Putamen (tissue), 1 donor: Measurements from ENCODE around the gene TIMP2.
A peak's percentile ranks its signal among the peaks of the same experiment; 100 is the strongest.
"Not testable (repeated sequence)": the region's sequence is repeated elsewhere in the genome, so short reads cannot be mapped to it uniquely, and the experiment has no call there.

ENCODE experiments used
- DNase-seq: peaks from one replicate; pipeline ENCODE4 v3.0.0-alpha.2; 2016; ENCODE audit warnings: low spot score

Gene TIMP2

GRCh38 chr17:78904371-78904770 is 20.8 kb downstream of the TIMP2 start:
- DNase-seq: no peak

DNA sequence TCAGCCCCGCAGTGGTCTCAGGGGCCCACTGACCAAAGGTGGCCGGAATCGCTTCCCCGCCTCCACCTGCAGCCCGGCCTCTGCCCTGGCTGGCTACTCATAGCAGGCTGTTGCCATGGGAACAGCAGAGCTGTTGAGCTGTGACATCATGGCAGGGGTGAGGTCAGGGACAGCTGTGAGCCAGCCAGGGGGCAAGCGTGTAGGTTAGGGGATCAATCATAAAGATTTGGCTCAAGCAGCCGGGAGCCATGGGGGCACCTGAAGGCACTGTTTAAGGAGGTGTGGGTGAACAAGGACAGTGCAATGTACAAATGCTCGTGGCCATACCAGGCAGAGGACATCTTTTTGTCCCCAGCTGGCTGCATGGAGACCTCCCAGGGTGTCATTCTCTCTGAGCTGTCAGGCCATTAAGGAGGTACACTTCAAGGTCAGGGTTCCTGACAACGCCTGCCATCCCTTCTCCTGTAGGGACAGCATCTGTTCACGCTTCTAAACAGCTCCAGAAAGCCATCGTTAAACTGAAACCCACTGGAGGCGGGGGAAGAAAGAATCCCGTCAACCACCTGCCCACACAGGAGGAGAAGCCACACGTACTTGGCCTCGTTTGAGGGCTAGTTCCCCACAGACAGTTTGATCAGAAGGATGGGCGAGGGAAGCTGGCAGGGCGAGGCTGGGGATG is 21.9 kb downstream of the TIMP2 start, which contains the start of gene CEP295NL:
Gene CEP295NL, minus strand, starts transcription at position 101 of the 679 bp plus-strand sequence. CDS start 1,373 bp downstream, outside the sequence.
- no peak for DNase-seq

GRCh38 chr17:78902231-78902630 is 23.0 kb downstream of the TIMP2 start:
- not testable (repeated sequence) for DNase-seq

DNA sequence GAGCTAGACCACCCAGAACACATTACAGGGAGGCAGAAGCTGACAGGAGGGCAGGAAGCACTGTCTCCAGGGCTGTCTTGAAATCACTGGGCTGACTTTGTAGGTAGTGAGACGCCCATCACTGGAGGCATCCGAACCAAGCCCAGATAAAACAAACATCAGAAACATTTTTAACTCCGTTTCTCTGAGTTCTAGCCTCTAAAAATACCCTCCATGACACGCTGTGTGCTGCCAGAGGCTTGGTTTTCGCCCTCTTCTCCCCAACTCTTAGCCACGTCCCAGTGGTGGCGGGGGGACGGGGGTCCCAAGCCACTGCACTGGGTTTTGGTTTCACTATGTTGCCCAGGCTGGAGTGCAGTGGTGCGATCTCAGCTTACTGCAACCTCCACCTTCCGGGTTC is 23.4 kb downstream of the TIMP2 start:
- DNase-seq: no peak

- no peak for DNase-seq
These were observed 24.4 kb downstream of the TIMP2 start for GRCh38 chr17:78900816-78901215.

DNA sequence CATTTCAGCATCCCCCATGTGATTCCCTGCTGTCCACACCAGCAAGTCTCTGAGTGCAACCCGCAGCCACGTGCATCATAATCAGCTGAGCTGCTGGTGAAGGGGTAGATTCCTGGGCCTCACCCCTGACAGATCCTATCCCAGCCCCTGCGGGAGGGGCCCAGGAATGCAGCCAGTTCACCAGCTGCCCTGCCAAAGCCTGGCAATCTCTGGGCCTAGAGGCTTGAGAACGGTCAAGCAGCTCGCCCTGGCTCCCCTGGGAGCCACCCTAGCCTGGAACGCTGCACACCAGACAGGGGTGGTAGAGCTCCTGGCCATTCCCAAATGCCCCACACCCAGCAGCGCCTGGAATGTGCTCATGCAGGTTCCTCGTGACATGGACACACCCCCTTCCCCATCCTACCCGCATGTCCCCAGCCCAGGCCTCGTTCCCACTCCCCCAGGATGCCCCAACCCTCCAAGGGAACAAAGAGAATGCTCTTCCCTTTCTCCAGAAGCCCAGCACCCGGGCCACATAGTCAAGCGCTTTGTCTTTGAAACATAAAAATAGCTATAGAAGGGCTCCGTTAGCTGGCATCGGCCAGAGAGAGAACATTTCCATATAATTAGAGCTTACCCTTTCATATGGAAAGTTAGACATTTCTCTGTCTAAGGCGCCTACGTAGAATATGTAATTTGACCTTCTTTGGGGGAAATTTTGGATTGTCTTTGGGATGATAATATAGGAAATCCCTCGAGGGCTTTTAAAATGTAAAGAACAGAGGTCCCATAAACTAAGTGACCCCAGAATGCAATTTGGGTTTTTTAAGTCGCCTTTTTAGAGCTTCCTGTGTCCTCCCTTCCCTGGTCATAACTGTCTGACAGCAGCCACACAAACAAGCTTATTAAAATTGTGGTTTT is 25.6 kb downstream of the TIMP2 start:
- peak; percentile 66 for DNase-seq

GRCh38 chr17:78898947-78899346 is 26.2 kb downstream of the TIMP2 start:
- DNase-seq: no peak

DNA sequence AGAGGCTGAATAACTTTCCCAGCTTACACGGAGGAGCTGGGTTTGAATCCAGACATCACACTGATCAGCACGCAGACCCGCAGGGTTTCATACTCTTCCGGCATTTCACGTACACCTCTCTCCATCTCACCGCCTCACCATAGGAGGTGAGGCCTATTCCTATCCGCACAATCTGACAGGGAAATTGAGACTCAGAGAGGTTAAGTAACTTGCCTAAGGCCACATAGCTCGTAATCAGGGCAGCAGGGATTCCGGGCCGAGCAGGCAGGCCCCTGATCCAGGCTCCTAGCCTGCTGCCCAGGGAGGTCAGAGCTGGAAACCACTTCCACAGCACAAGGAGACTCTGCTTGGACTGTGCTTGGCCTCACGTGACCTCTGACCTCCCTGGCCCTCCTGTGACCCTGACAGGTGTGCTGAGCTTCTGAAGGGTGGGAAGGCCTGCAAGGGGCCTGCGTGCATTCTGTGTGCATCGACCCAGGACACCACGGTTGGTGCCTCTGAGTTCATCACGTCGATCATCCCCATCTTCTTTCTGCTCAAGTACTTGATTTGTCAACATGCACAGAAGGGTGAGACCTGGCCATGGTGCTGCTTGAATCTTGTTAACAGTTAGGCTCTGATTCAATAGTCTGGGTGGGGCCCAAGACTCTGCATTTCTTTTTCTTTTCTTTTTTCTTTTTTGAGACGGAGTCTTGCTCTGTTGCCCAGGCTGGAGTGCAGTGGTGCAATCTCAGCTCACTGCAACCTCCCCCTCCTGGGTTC is 26.9 kb downstream of the TIMP2 start:
- no peak for DNase-seq

- no peak for DNase-seq
These were observed 27.5 kb downstream of the TIMP2 start for GRCh38 chr17:78897664-78898047.

GRCh38 chr17:78896834-78897663 is 28.1 kb downstream of the TIMP2 start:
- no peak for DNase-seq

GRCh38 chr17:78896091-78896833 is 28.9 kb downstream of the TIMP2 start:
- peak; percentile 90 for DNase-seq

GRCh38 chr17:78895322-78895721 is 29.9 kb downstream of the TIMP2 start:
- no peak for DNase-seq

DNA sequence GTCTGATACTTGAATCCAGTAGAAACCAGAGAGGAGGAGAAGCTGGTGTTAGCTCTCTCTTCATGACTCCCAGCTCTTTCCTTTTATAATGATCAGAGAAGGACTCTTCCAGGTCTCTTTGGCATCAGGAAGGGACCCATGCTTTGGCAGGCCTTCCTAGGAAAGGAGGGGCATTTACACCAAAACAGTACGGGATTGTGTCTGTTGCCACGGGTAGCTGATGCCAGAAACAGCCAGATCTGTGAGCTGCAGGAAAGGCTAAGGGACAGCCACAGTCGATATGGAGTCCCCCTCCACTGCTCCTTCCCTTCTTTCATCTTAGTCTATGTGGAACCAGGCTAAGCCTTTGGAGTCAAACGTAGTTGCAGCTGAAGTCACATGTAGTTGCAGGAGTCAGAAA is 31.5 kb downstream of the TIMP2 start:
- no peak for DNase-seq

- no peak for DNase-seq
These were observed 32.2 kb downstream of the TIMP2 start for GRCh38 chr17:78892936-78893379.

- peak; percentile 83 for DNase-seq
These were observed 32.7 kb downstream of the TIMP2 start for GRCh38 chr17:78892520-78892919.

GRCh38 chr17:78892062-78892456 is 33.1 kb downstream of the TIMP2 start:
- DNase-seq: no peak

GRCh38 chr17:78891406-78892061 is 33.7 kb downstream of the TIMP2 start:
- no peak for DNase-seq

DNA sequence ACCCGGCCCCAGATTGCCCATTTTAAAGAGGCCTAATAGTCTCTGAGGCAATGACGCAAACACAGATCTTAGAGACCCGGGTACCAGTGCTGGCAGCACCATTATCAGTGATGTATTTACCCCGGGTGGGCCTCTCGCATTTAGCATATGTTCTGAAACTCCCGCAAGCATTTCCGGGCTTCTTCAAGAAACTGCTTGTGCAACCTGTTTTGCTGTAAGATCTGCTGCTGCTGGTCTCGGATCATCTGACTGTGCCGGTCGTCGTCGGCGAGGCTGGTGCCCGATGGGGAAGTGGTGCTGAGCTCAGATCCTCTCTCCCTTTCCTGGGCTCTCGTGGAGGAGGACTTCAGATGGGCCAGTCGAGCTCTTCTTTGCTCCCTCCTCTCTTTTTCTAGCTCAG is 34.7 kb downstream of the TIMP2 start:
- DNase-seq: no peak

DNA sequence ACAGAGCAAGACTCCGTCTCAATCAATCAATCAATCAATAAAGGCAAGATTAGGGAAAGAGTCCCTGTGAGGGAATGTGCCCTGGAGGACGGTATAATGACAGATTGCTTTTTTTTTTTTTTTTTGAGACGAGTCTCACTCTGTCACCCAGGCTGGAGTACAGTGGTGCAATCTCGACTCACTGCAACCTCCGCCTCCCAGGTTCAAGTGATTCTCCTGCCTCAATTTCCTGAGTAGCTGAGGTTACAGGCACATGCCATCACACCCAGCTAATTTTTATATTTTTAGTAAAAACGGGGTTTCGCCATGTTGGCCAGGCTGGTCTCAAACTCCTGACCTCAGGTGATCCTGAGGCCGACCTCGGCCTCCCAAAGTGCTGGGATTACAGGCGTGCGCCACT is 35.1 kb downstream of the TIMP2 start:
- not testable (repeated sequence) for DNase-seq

- DNase-seq: no peak
These were observed 35.7 kb downstream of the TIMP2 start for GRCh38 chr17:78889531-78889930.
